CD14-positive monocyte (primary cell): ENCODE measurements around the gene CACNA2D1. TPM values are rescaled to one million over a fixed set of nuclear protein-coding genes. Genes with fewer than 3 reads are reported as not detected.

Experiments used
- DNase-seq, 3 donors: peaks; one replicate each; pipeline ENCODE4 v3.0.0-alpha.2; 2011 to 2022
- H2AFZ ChIP-seq: 2 replicates; pipeline ENCODE4 v1.6.0; 2012; ENCODE audit warnings: mild to moderate bottlenecking, low read depth, low read length, inconsistent platforms; ENCODE audit not compliant: insufficient read depth, poor library complexity, severe bottlenecking
- H3K27ac ChIP-seq, 2 donors: 1 replicate in 1 of 2; 2 replicates in 1 of 2; pipeline ENCODE4 v1.5.1; 2012 to 2013; ENCODE audit warnings: low read length in 2 of 2, control low read depth in 1 of 2, inconsistent platforms in 1 of 2, low read depth in 1 of 2, mild to moderate bottlenecking in 1 of 2
- H3K27me3 ChIP-seq, 2 donors: one replicate each; pipeline versions ENCODE4 v1.6.0 to v1.6.1; 2011 to 2013; ENCODE audit warnings: low read length in 2 of 2; ENCODE audit not compliant: control insufficient read depth in 2 of 2, insufficient read depth in 2 of 2
- H3K36me3 ChIP-seq, 2 donors: replicated peaks in 1 of 2; 1 replicate in 1 of 2; 2 replicates in 1 of 2; pipeline versions ENCODE4 v1.5.1 to v1.6.1; 2012 to 2013; ENCODE audit warnings: low read length in 2 of 2, control low read depth in 1 of 2, inconsistent platforms in 1 of 2, mild to moderate bottlenecking in 1 of 2; ENCODE audit not compliant: insufficient read depth in 2 of 2, control insufficient read depth in 1 of 2
- H3K4me1 ChIP-seq, 2 donors: 1 replicate in 1 of 2; 2 replicates in 1 of 2; pipeline versions ENCODE4 v1.5.1 to v1.6.1; 2012 to 2013; ENCODE audit warnings: low read length in 2 of 2, control low read depth in 1 of 2, inconsistent platforms in 1 of 2, mild to moderate bottlenecking in 1 of 2, moderate library complexity in 1 of 2; ENCODE audit not compliant: insufficient read depth in 2 of 2, control insufficient read depth in 1 of 2
- H3K4me2 ChIP-seq: replicated peaks from 2 replicates; pipeline ENCODE3; 2012; ENCODE audit warnings: low read length, moderate library complexity, mild to moderate bottlenecking; ENCODE audit not compliant: poor library complexity, severe bottlenecking; ENCODE audit errors: extremely low read depth
- H3K4me3 ChIP-seq, 3 experiments: fragments of 200-600 bp in 1 of 3; sonication (generic) in 1 of 3; replicated peaks in 1 of 3; 1 replicate in 2 of 3; 2 replicates in 1 of 3; pipeline ENCODE4 v1.5.1; 2011 to 2013; ENCODE audit warnings: low read length in 3 of 3, mild to moderate bottlenecking in 3 of 3, control low read depth in 2 of 3, low read depth in 2 of 3, inconsistent platforms in 1 of 3, moderate library complexity in 1 of 3
- H3K79me2 ChIP-seq: 2 replicates; pipeline ENCODE4 v1.6.0; 2012; ENCODE audit warnings: mild to moderate bottlenecking, control low read depth, inconsistent platforms, low read length, moderate library complexity; ENCODE audit not compliant: insufficient read depth
- H3K9ac ChIP-seq: 2 replicates; pipeline ENCODE4 v1.6.0; 2017; ENCODE audit warnings: low read length, mild to moderate bottlenecking; ENCODE audit not compliant: insufficient read depth, poor library complexity, severe bottlenecking
- H3K9me3 ChIP-seq, 2 donors: replicated peaks in 1 of 2; 1 replicate in 1 of 2; 2 replicates in 1 of 2; pipeline versions ENCODE4 v1.5.1 to v1.6.1; 2012 to 2013; ENCODE audit warnings: low read length in 2 of 2, control low read depth in 1 of 2; ENCODE audit not compliant: control insufficient read depth in 1 of 2, insufficient read depth in 1 of 2
- H4K20me1 ChIP-seq: 2 replicates; pipeline ENCODE4 v1.6.0; 2012; ENCODE audit warnings: mild to moderate bottlenecking, low read length, control low read depth, moderate library complexity; ENCODE audit not compliant: insufficient read depth
- H3K27ac Mint-ChIP-seq, 7 donors: one replicate each; pipeline ENCODE4 v1.8.0; 2020; ENCODE audit warnings: mild to moderate bottlenecking in 7 of 7, mixed read lengths in 7 of 7, moderate library complexity in 6 of 7, inconsistent platforms in 2 of 7
- H3K27me3 Mint-ChIP-seq, 3 donors: one replicate each; pipeline ENCODE4 v1.8.0; 2021 to 2022; ENCODE audit warnings: low read depth in 3 of 3, mild to moderate bottlenecking in 3 of 3, mixed read lengths in 3 of 3, moderate library complexity in 3 of 3, inconsistent platforms in 1 of 3
- H3K36me3 Mint-ChIP-seq, 2 donors: one replicate each; pipeline ENCODE4 v1.8.0; 2020; ENCODE audit warnings: mixed read lengths in 2 of 2, inconsistent platforms in 1 of 2, mild to moderate bottlenecking in 1 of 2
- H3K4me1 Mint-ChIP-seq: one replicate; pipeline ENCODE4 v1.8.0; 2020; ENCODE audit warnings: mild to moderate bottlenecking, mixed read lengths
- H3K4me3 Mint-ChIP-seq, 2 donors: one replicate each; pipeline ENCODE4 v1.8.0; 2020; ENCODE audit warnings: mild to moderate bottlenecking in 2 of 2, mixed read lengths in 2 of 2, moderate library complexity in 1 of 2
- H3K9me3 Mint-ChIP-seq, 7 donors: one replicate each; pipeline ENCODE4 v1.8.0; 2020 to 2022; ENCODE audit warnings: mixed read lengths in 7 of 7, mild to moderate bottlenecking in 6 of 7, moderate library complexity in 6 of 7, inconsistent platforms in 2 of 7
- CTCF ChIP-seq: fragments of 200-600 bp; IDR thresholded peaks from one replicate; pipeline ENCODE4 v1.8.0; 2022; ENCODE audit warnings: antibody characterized with exemption, mild to moderate bottlenecking
- WGBS: methylation state at CpG from one replicate; pipeline ENCODE4 v1.1.5; 2013; ENCODE audit warnings: missing lambda C conversion rate; ENCODE audit not compliant: insufficient coverage; 5-methylcytosine and 5-hydroxymethylcytosine counted together
- intact Hi-C, 2 donors: fragments of 100-400 bp; cut with micrococcal nuclease; formaldehyde crosslinking; loops; one replicate each; pipeline versions ENCODE4 v1.15.0 to v1.15.1; 2023
- polyA plus RNA-seq, 3 donors: library from polyadenylated mRNA; depleted of rRNA in 1 of 3; unstranded in 2 of 3; stranded (reverse) in 1 of 3; fragments of 300-500 nt in 2 of 3; fragments of >200 nt in 1 of 3; fragmentation: Illumina TruSeq in 2 of 3; gene quantifications; 1 replicate in 2 of 3; 2 replicates in 1 of 3; pipeline ENCODE4 v1.2.3, GENCODE V29; 2012 to 2021

Gene CACNA2D1
- polyA plus RNA-seq, 3 donors: 0.02 TPM; not detected in 2

GRCh38 chr7:81937091-81937490 lies 506.5 kb downstream of the CACNA2D1 start:
- H3K27me3 Mint-ChIP-seq: no peaks in the 10 kb centered on the region
- H3K4me3 ChIP-seq: no peak overlapping the region
- no peaks in the 10 kb centered on the region for H3K4me1 ChIP-seq
- H3K36me3 Mint-ChIP-seq: no peaks in the 10 kb centered on the region
- no peak overlapping the region for H3K4me2 ChIP-seq
- intact Hi-C loops: no loop called here
- no peaks in the 10 kb centered on the region for H3K4me1 Mint-ChIP-seq
- no peak overlapping the region for H3K27ac ChIP-seq
- no peaks in the 10 kb centered on the region for H3K27me3 ChIP-seq
- H3K9me3 Mint-ChIP-seq: peaks cover 4 to 17% (median 8%) of the 10 kb centered on the region in 7 donors
- H3K9me3 ChIP-seq: peaks cover 0 to 4% of the 10 kb centered on the region in 2 donors
- H4K20me1 ChIP-seq: no peaks in the 10 kb centered on the region
- no peak overlapping the region for H2AFZ ChIP-seq
- TF ChIP-seq CTCF: no peak
- no peak for DNase-seq
- no peaks in the 10 kb centered on the region for H3K36me3 ChIP-seq
- no peak overlapping the region for H3K27ac Mint-ChIP-seq
- H3K4me3 Mint-ChIP-seq: no peak overlapping the region
- H3K9ac ChIP-seq: no peak overlapping the region
- no peaks in the 10 kb centered on the region for H3K79me2 ChIP-seq

- H3K36me3 ChIP-seq: no peaks in the 10 kb centered on the region
- Mint-ChIP-seq H3K4me1 (peaks cover 4% of the 10 kb centered on the region), H3K9me3 (peaks cover 1 to 19% (median 8%) of the 10 kb centered on the region in 7 donors), H3K36me3 (no peaks in the 10 kb centered on the region), H3K27me3 (no peaks in the 10 kb centered on the region), H3K27ac (no peak overlapping the region), H3K4me3 (no peak overlapping the region)
- peaks cover 0 to 4% of the 10 kb centered on the region in 2 donors for H3K9me3 ChIP-seq
- H3K79me2 ChIP-seq: no peaks in the 10 kb centered on the region
- WGBS: no CpG with 5 or more reads among the region's 6 CpGs
- H2AFZ ChIP-seq: no peak overlapping the region
- H3K4me1 ChIP-seq: no peaks in the 10 kb centered on the region
- no peak overlapping the region for H3K9ac ChIP-seq
- no peak overlapping the region for H3K4me3 ChIP-seq
- DNase-seq: no peak
- no peak for TF ChIP-seq CTCF
- no peak overlapping the region for H3K4me2 ChIP-seq
- no peak overlapping the region for H3K27ac ChIP-seq
- H4K20me1 ChIP-seq: no peaks in the 10 kb centered on the region
- intact Hi-C loops: no loop called here
- no peaks in the 10 kb centered on the region for H3K27me3 ChIP-seq
Measured at GRCh38 chr7:81934596-81935301, 508.8 kb downstream of the CACNA2D1 start.
